NCI-H2029 (cell line): ENCODE results near the gene GRIN3A.
"Not testable (repeated sequence)": the region's sequence is repeated elsewhere in the genome, so short reads cannot be mapped to it uniquely, and the experiment has no call there.

Experiments
- DNase-seq: peaks from one replicate; lab custom pipeline; 2025; lab: John Stamatoyannopoulos, UW

Gene GRIN3A

GRCh38 chr9:101578378-101578777, 160.1 kb downstream of the GRIN3A start:
- DNase-seq, result no peak

GRCh38 chr9:101574731-101575333, 163.6 kb downstream of the GRIN3A start:
- no peak for DNase-seq

- no peak for DNase-seq
Measured at GRCh38 chr9:101572316-101572715, 166.1 kb downstream of the GRIN3A start.

GRCh38 chr9:101571114-101571513, 167.3 kb downstream of the GRIN3A start:
- DNase-seq, result no peak

GRCh38 chr9:101569741-101570501, 168.5 kb downstream of the GRIN3A start:
- no peak for DNase-seq

GRCh38 chr9:101567725-101568350, 170.6 kb downstream of the GRIN3A start:
- DNase-seq, result no peak

- no peak for DNase-seq
Measured at GRCh38 chr9:101566904-101567724, 171.3 kb downstream of the GRIN3A start.

GRCh38 chr9:101564252-101564651, 174.2 kb downstream of the GRIN3A start:
- no peak for DNase-seq

- DNase-seq, result no peak
Measured at GRCh38 chr9:101562966-101563365, 175.5 kb downstream of the GRIN3A start.

- DNase-seq, result no peak
Measured at GRCh38 chr9:101561740-101562139, 176.7 kb downstream of the GRIN3A start.

- DNase-seq, result not testable (repeated sequence)
Measured at GRCh38 chr9:101549472-101550098, 188.9 kb downstream of the GRIN3A start.

- no peak for DNase-seq
Measured at GRCh38 chr9:101543098-101543735, 195.2 kb downstream of the GRIN3A start.

- no peak for DNase-seq
Measured at GRCh38 chr9:101540069-101540468, 198.4 kb downstream of the GRIN3A start.

GRCh38 chr9:101536938-101537337, 201.5 kb downstream of the GRIN3A start:
- no peak for DNase-seq

GRCh38 chr9:101536351-101536750, 202.1 kb downstream of the GRIN3A start:
- DNase-seq, result no peak

GRCh38 chr9:101533334-101534204, 204.9 kb downstream of the GRIN3A start, which contains the start of gene RNF20:
Gene RNF20, plus strand, starts transcription at chr9:101533853. Its CDS starts 1,571 bp downstream, at chr9:101535424.
- DNase-seq, result peak; percentile 99

- peak; percentile 42 for DNase-seq
Measured at GRCh38 chr9:101530076-101530711, 208.3 kb downstream of the GRIN3A start.

- DNase-seq, result no peak
Measured at GRCh38 chr9:101528015-101528414, 210.4 kb downstream of the GRIN3A start.

- DNase-seq, result no peak
Measured at GRCh38 chr9:101527066-101527465, 211.4 kb downstream of the GRIN3A start.

- no peak for DNase-seq
Measured at GRCh38 chr9:101524371-101524770, 214.1 kb downstream of the GRIN3A start.
